Right forelimb (tissue), 1 donor: ENCODE data around the gene FLCN.
A peak's percentile ranks its signal among the peaks of the same experiment; 100 is the strongest.
"Not testable (repeated sequence)": the region's sequence is repeated elsewhere in the genome, so short reads cannot be mapped to it uniquely, and the experiment has no call there.

Source experiments
- DNase-seq: peaks from one replicate; pipeline ENCODE4 v3.0.0-alpha.2; 2018

The FLCN gene

GRCh38 chr17:17206124-17206912 is 30.6 kb downstream of the FLCN start, which contains the start of gene PLD6:
TSS of gene PLD6 (minus strand) at chr17:17206333. CDS start at chr17:17206286, 47 bp downstream.
- DNase-seq, result peak; percentile 85

GRCh38 chr17:17205368-17206123 is 31.4 kb downstream of the FLCN start:
- peak; percentile 65 for DNase-seq

- no peak for DNase-seq
These were observed 32.2 kb downstream of the FLCN start for GRCh38 chr17:17204635-17205231.

GRCh38 chr17:17204041-17204591 is 32.9 kb downstream of the FLCN start:
- no peak for DNase-seq

- no peak for DNase-seq
These were observed 33.7 kb downstream of the FLCN start for GRCh38 chr17:17203173-17203730.

GRCh38 chr17:17201907-17202306 is 35.1 kb downstream of the FLCN start:
- DNase-seq, result no peak

GRCh38 chr17:17201271-17201670 is 35.7 kb downstream of the FLCN start:
- no peak for DNase-seq

GRCh38 chr17:17200831-17201230 is 36.1 kb downstream of the FLCN start:
- DNase-seq, result no peak

- no peak for DNase-seq
These were observed 36.7 kb downstream of the FLCN start for GRCh38 chr17:17200311-17200710.

- DNase-seq, result no peak
These were observed 38.7 kb downstream of the FLCN start for GRCh38 chr17:17198281-17198680.

GRCh38 chr17:17196776-17197175 is 40.2 kb downstream of the FLCN start:
- DNase-seq, result no peak

GRCh38 chr17:17195466-17195865 is 41.5 kb downstream of the FLCN start:
- not testable (repeated sequence) for DNase-seq

GRCh38 chr17:17191961-17192381 is 45.0 kb downstream of the FLCN start:
- DNase-seq, result no peak

- no peak for DNase-seq
These were observed 45.6 kb downstream of the FLCN start for GRCh38 chr17:17191346-17191792.

- DNase-seq, result no peak
These were observed 46.8 kb downstream of the FLCN start for GRCh38 chr17:17190188-17190587.

- DNase-seq, result no peak
These were observed 47.4 kb downstream of the FLCN start for GRCh38 chr17:17189559-17189958.

GRCh38 chr17:17188586-17188985 is 48.4 kb downstream of the FLCN start:
- DNase-seq, result no peak

GRCh38 chr17:17186551-17187505 is 50.1 kb downstream of the FLCN start:
- no peak for DNase-seq

GRCh38 chr17:17186051-17186450 is 50.9 kb downstream of the FLCN start:
- DNase-seq, result no peak

GRCh38 chr17:17184985-17185757 is 51.8 kb downstream of the FLCN start:
- DNase-seq, result not testable (repeated sequence)

- no peak for DNase-seq
These were observed 53.2 kb downstream of the FLCN start for GRCh38 chr17:17183744-17184143.
